Neural progenitor cell (in vitro differentiated cells): ENCODE results near the gene MRPS14. TPM values are rescaled to one million over a fixed set of nuclear protein-coding genes. Genes with fewer than 3 reads are reported as not detected.

Source experiments
- DNase-seq: peaks from one replicate; pipeline ENCODE4 v3.0.0-alpha.2; 2016; ENCODE audit warnings: low spot score
- H2AFZ ChIP-seq: fragments of 200-600 bp; sonication (generic); replicated peaks from 2 replicates; pipeline ENCODE4 v1.6.1; 2016; ENCODE audit warnings: antibody characterized with exemption
- H3F3A ChIP-seq: fragments of 200-600 bp; sonication (generic); 2 replicates; pipeline ENCODE4 v1.6.1; 2016; ENCODE audit warnings: antibody characterized with exemption, low read depth
- H3K27ac ChIP-seq: fragments of 200-600 bp; sonication (generic); 2 replicates; pipeline ENCODE4 v1.5.1; 2016; ENCODE audit warnings: mild to moderate bottlenecking
- H3K27me3 ChIP-seq: fragments of 200-600 bp; sonication (generic); 2 replicates; pipeline ENCODE4 v1.6.1; 2016; ENCODE audit warnings: mild to moderate bottlenecking, moderate library complexity
- H3K36me3 ChIP-seq: fragments of 200-600 bp; sonication (generic); 2 replicates; pipeline ENCODE4 v1.5.1; 2016
- H3K4me1 ChIP-seq: fragments of 200-600 bp; sonication (generic); 2 replicates; pipeline ENCODE4 v1.6.1; 2016; ENCODE audit warnings: mixed run types
- H3K4me2 ChIP-seq: fragments of 200-600 bp; sonication (generic); 2 replicates; pipeline ENCODE4 v1.6.1; 2016
- H3K4me3 ChIP-seq: fragments of 200-600 bp; sonication (generic); 2 replicates; pipeline ENCODE4 v1.5.1; 2016
- H3K79me2 ChIP-seq: fragments of 200-600 bp; sonication (generic); 2 replicates; pipeline ENCODE4 v1.6.1; 2016; ENCODE audit warnings: low read depth
- H3K9ac ChIP-seq: fragments of 200-600 bp; sonication (generic); 2 replicates; pipeline ENCODE4 v1.6.1; 2016
- H3K9me3 ChIP-seq: fragments of 200-600 bp; sonication (generic); 2 replicates; pipeline ENCODE4 v1.5.1; 2016; ENCODE audit warnings: low read depth
- H4K20me1 ChIP-seq: fragments of 200-600 bp; sonication (generic); 2 replicates; pipeline ENCODE4 v1.6.1; 2016; ENCODE audit warnings: low read depth
- H3K27ac Mint-ChIP-seq: 3 replicates; pipeline ENCODE4 v1.8.0; 2021; ENCODE audit warnings: mixed read lengths
- H3K27me3 Mint-ChIP-seq: 2 replicates; pipeline ENCODE4 v1.8.0; 2022; ENCODE audit warnings: low read depth, mild to moderate bottlenecking, inconsistent platforms, moderate library complexity, mixed read lengths; ENCODE audit not compliant: insufficient read depth
- H3K36me3 Mint-ChIP-seq: 3 replicates; pipeline ENCODE4 v1.8.0; 2021; ENCODE audit warnings: mixed read lengths
- H3K4me1 Mint-ChIP-seq: 3 replicates; pipeline ENCODE4 v1.8.0; 2021; ENCODE audit warnings: mixed read lengths
- H3K4me3 Mint-ChIP-seq: 3 replicates; pipeline ENCODE4 v1.8.0; 2021; ENCODE audit warnings: mild to moderate bottlenecking, moderate library complexity, mixed read lengths
- H3K9me3 Mint-ChIP-seq: 3 replicates; pipeline ENCODE4 v1.8.0; 2020; ENCODE audit warnings: mixed read lengths
- EZH2 ChIP-seq: fragments of 200-600 bp; sonication (generic); IDR thresholded peaks from 2 replicates; pipeline ENCODE4 v1.6.1; 2017; ENCODE audit warnings: antibody characterized with exemption, mild to moderate bottlenecking, moderate library complexity
- EZH2phosphoT487 ChIP-seq: fragments of 200-600 bp; sonication (generic); IDR thresholded peaks from 2 replicates; pipeline ENCODE4 v1.6.1; 2017; ENCODE audit warnings: antibody characterized with exemption
- total RNA-seq: library from RNA; depleted of rRNA; stranded (reverse); fragments of >200 nt; gene quantifications from 2 replicates; pipeline ENCODE4 v1.2.3, GENCODE V29; 2015; ENCODE audit warnings: low replicate concordance
- TF ChIP-seq, protein P1 (sequence below): fragments of 200-600 bp; sonication (generic); IDR thresholded peaks from 2 replicates; pipeline ENCODE4 v1.5.1; 2017; ENCODE audit warnings: antibody characterized with exemption, mild to moderate bottlenecking

MRPS14 gene
- total RNA-seq, 1 donor from 2014 or later, result 35.1 TPM

DNA sequence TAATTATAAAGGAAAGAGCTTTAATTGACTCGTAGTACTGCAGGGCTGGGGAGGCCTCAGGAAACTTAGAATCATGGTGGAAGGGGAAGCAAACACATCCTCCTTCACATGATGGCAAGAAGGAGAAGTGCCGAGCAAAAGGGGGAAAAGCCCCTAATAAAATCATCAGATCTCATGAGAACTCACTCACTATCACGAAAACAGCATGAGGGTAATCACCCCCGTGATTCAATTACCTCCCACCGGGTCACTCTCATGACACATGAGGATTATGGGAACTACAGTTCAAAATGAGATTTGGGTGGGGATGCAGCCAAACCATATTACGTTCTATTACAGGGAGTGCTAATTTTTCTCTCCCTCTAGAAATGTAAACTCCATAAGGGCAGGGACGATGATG, 14.2 kb upstream of the MRPS14 start:
- no peak overlapping the region for H2AFZ ChIP-seq
- H3K4me1 ChIP-seq, result no peaks in the 10 kb centered on the region
- H3K79me2 ChIP-seq, result no peaks in the 10 kb centered on the region
- H3K27ac ChIP-seq, result no peak overlapping the region
- H3K9me3 Mint-ChIP-seq, result no peaks in the 10 kb centered on the region
- peaks cover 8% of the 10 kb centered on the region for H3K4me1 Mint-ChIP-seq
- H3K36me3 Mint-ChIP-seq, result no peaks in the 10 kb centered on the region
- no peaks in the 10 kb centered on the region for H3K27me3 ChIP-seq
- no peak overlapping the region for H3K4me3 Mint-ChIP-seq
- H3K9me3 ChIP-seq, result no peaks in the 10 kb centered on the region
- no peak overlapping the region for H3K4me2 ChIP-seq
- no peak for DNase-seq
- H3F3A ChIP-seq, result no peaks in the 10 kb centered on the region
- H3K9ac ChIP-seq, result no peak overlapping the region
- H3K27ac Mint-ChIP-seq, result no peak overlapping the region
- no peaks in the 10 kb centered on the region for H3K36me3 ChIP-seq
- no peaks in the 10 kb centered on the region for H4K20me1 ChIP-seq
- no peak overlapping the region for H3K4me3 ChIP-seq
- H3K27me3 Mint-ChIP-seq, result no peaks in the 10 kb centered on the region
- TF ChIP-seq EZH2, result no peak
- TF ChIP-seq, protein P1, sequence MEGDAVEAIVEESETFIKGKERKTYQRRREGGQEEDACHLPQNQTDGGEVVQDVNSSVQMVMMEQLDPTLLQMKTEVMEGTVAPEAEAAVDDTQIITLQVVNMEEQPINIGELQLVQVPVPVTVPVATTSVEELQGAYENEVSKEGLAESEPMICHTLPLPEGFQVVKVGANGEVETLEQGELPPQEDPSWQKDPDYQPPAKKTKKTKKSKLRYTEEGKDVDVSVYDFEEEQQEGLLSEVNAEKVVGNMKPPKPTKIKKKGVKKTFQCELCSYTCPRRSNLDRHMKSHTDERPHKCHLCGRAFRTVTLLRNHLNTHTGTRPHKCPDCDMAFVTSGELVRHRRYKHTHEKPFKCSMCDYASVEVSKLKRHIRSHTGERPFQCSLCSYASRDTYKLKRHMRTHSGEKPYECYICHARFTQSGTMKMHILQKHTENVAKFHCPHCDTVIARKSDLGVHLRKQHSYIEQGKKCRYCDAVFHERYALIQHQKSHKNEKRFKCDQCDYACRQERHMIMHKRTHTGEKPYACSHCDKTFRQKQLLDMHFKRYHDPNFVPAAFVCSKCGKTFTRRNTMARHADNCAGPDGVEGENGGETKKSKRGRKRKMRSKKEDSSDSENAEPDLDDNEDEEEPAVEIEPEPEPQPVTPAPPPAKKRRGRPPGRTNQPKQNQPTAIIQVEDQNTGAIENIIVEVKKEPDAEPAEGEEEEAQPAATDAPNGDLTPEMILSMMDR, result no peak
- no peak for TF ChIP-seq EZH2phosphoT487

DNA sequence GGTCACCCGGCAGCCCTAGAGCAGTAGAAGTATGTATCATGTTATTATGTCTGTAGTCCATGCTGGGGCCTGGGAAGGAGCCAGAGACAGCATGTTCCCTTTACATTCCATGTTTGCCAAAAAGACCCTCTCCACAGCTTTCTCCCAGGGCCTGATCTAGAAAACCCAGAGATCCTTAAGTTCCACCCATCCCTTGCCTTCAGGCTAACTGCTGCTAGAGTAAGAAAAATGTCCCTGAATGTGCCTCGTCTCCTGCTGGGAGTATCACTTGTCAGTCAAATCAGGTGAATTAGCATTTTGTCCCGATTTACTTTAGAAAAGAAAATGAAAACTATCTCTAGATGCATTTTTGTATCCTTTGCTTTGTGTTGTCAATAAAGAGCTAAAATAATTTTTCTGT, 13.3 kb upstream of the MRPS14 start:
- no peak overlapping the region for H3K4me3 Mint-ChIP-seq
- Histone ChIP-seq H3K9me3 (no peaks in the 10 kb centered on the region), H3K79me2 (no peaks in the 10 kb centered on the region), H3K9ac (no peak overlapping the region), H2AFZ (no peak overlapping the region), H3K36me3 (no peaks in the 10 kb centered on the region), H3K27me3 (no peaks in the 10 kb centered on the region), H3K4me2 (no peak overlapping the region), H3K4me3 (no peak overlapping the region), H3F3A (no peaks in the 10 kb centered on the region), H3K4me1 (no peaks in the 10 kb centered on the region), H4K20me1 (no peaks in the 10 kb centered on the region), H3K27ac (no peak overlapping the region)
- TF ChIP-seq, protein P1, result no peak
- TF ChIP-seq EZH2 (no peak), EZH2phosphoT487 (no peak)
- DNase-seq, result no peak
- H3K9me3 Mint-ChIP-seq, result no peaks in the 10 kb centered on the region
- peaks cover 8% of the 10 kb centered on the region for H3K4me1 Mint-ChIP-seq
- no peaks in the 10 kb centered on the region for H3K27me3 Mint-ChIP-seq
- H3K36me3 Mint-ChIP-seq, result no peaks in the 10 kb centered on the region
- no peak overlapping the region for H3K27ac Mint-ChIP-seq

DNA sequence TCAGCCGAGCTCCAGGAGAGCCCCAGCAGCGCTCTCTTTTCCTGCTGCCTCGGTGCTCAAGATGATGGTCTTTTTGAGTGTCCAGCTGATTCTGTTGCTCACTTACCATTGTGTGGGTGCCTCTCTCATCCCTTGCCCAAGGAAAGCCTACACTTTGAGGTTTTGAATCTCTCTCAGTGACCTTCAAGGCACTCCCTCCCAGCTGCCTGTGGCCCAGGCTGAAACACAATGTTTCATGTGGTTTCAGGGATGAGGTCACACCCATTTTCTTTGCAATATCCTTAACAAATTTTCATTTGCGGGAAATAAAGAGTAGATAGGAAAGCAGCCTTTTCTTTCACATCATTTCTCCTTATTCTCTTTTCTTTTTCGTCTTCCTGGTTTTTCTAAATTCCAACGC, 12.6 kb upstream of the MRPS14 start:
- H3K36me3 Mint-ChIP-seq, result no peaks in the 10 kb centered on the region
- no peaks in the 10 kb centered on the region for H3K9me3 ChIP-seq
- TF ChIP-seq EZH2 (no peak), EZH2phosphoT487 (no peak)
- TF ChIP-seq, protein P1, result no peak
- H3K27ac Mint-ChIP-seq, result no peak overlapping the region
- no peak overlapping the region for H3K4me2 ChIP-seq
- no peak overlapping the region for H2AFZ ChIP-seq
- H3K4me1 ChIP-seq, result no peaks in the 10 kb centered on the region
- H3F3A ChIP-seq, result no peaks in the 10 kb centered on the region
- H3K79me2 ChIP-seq, result no peaks in the 10 kb centered on the region
- H3K9ac ChIP-seq, result no peak overlapping the region
- no peak overlapping the region for H3K4me3 Mint-ChIP-seq
- H4K20me1 ChIP-seq, result no peaks in the 10 kb centered on the region
- peaks cover 8% of the 10 kb centered on the region for H3K4me1 Mint-ChIP-seq
- no peak overlapping the region for H3K27ac ChIP-seq
- H3K27me3 ChIP-seq, result no peaks in the 10 kb centered on the region
- H3K36me3 ChIP-seq, result no peaks in the 10 kb centered on the region
- H3K9me3 Mint-ChIP-seq, result no peaks in the 10 kb centered on the region
- no peaks in the 10 kb centered on the region for H3K27me3 Mint-ChIP-seq
- no peak overlapping the region for H3K4me3 ChIP-seq
- DNase-seq, result no peak

DNA sequence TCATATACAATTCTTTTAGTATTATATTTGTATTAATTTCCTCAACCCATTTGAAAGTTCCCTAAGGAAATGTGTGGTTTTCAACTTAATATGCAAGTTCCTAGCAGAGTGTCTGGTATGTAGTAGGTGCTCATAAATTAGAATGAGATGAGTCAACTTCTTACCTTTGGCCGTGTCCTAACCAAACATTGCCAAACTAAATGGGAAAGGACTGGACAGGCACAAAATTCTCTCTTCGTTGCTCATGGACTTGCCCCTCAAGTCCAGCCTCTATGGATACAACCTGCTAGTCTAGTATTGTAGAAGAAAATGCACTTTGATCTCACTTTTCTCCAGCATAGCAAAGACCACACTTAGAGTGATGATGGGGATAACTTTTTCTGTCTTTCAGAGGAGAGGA, 11.6 kb upstream of the MRPS14 start:
- H3K4me2 ChIP-seq, result no peak overlapping the region
- no peaks in the 10 kb centered on the region for H3K9me3 ChIP-seq
- Mint-ChIP-seq H3K27me3 (no peaks in the 10 kb centered on the region), H3K36me3 (no peaks in the 10 kb centered on the region), H3K9me3 (no peaks in the 10 kb centered on the region), H3K27ac (no peak overlapping the region), H3K4me3 (no peak overlapping the region), H3K4me1 (peaks cover 11% of the 10 kb centered on the region)
- no peak for DNase-seq
- no peaks in the 10 kb centered on the region for H3K36me3 ChIP-seq
- H2AFZ ChIP-seq, result no peak overlapping the region
- H3K9ac ChIP-seq, result no peak overlapping the region
- H3K79me2 ChIP-seq, result no peaks in the 10 kb centered on the region
- H3K27me3 ChIP-seq, result no peaks in the 10 kb centered on the region
- H4K20me1 ChIP-seq, result no peaks in the 10 kb centered on the region
- TF ChIP-seq EZH2 (no peak), EZH2phosphoT487 (no peak)
- TF ChIP-seq, protein P1, result no peak
- H3K27ac ChIP-seq, result no peak overlapping the region
- H3F3A ChIP-seq, result no peaks in the 10 kb centered on the region
- no peak overlapping the region for H3K4me3 ChIP-seq
- no peaks in the 10 kb centered on the region for H3K4me1 ChIP-seq
